ENCODE measurements around the gene UBE3B.

UBE3B gene

DNA sequence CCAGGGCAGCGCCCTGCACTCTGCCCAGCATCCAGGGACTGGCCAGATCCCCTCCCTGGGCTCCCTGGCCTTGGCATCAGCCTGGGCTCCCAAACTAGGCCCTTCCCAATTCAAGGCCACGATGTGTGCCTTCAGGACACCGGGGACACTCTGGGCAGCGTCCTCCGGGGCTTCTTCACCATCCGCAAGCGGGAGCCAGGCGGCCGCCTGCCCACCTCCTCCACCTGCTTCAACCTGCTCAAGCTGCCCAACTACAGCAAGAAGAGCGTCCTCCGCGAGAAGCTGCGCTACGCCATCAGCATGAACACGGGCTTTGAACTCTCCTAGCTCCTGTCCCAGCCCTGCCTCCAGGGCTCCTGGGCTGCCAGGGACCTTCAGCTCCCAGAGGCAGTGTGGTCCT, 57.0 kb downstream of the UBE3B start (continued):
- TF ChIP-seq ZNF565 (CRISPR knock-in tag; conservative IDR thresholded peaks at IDR 0.05; ENCODE audit: low read depth) (no peak), ESRRG (CRISPR knock-in tag; IDR thresholded peaks at IDR 0.05) (no peak)

DNA sequence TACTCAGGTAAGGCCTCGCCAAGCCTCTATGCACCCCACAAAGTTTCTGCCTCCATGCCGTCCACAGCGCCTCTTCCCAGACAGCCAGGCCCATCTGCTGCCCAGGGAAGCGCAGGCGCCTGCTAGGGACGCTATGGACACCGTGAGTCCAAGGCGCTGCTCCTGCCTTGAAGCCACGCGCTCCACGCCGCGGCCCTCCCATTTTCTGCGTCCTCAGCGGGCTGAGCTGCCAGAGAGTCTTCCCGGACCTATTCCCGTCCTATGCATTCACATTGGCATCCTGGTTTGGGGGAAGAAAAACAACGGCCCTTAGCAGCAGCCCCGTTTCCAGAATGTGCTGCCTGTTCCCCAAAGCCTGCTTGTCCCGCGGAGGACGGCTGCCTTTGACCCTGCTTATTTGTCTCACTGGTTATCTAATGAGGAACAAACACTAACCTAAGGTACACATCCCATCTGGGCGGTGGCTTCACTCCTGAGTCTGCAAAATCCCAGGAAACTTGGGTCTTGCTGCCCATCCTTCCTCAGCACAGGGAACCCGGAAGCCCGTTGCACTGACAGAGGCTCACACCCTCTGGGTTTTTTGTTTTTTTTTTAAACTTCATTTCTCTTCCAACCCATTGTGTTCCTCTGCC, 57.9 kb downstream of the UBE3B start:
- no peak for ATAC-seq
- TF ChIP-seq ZFP30 (CRISPR knock-in tag; IDR thresholded peaks at IDR 0.05) (no peak), ARNTL (CRISPR knock-in tag; IDR thresholded peaks at IDR 0.05; ENCODE audit: borderline replicate concordance, low read depth) (no peak), TOX (CRISPR knock-in tag; IDR thresholded peaks at IDR 0.05; ENCODE audit: borderline replicate concordance) (no peak), PPARA (CRISPR knock-in tag; IDR thresholded peaks at IDR 0.05; ENCODE audit: borderline replicate concordance) (no peak), ZFP3 (CRISPR knock-in tag; IDR thresholded peaks at IDR 0.05) (no peak), ZNF8 (CRISPR knock-in tag; IDR thresholded peaks at IDR 0.05) (no peak), ISL1 (CRISPR knock-in tag; IDR thresholded peaks at IDR 0.05) (no peak), RARB (CRISPR knock-in tag; IDR thresholded peaks at IDR 0.05) (no peak), GLIS3 (CRISPR knock-in tag; IDR thresholded peaks at IDR 0.05) (no peak), ZNF565 (CRISPR knock-in tag; conservative IDR thresholded peaks at IDR 0.05; ENCODE audit: low read depth) (no peak), BACH2 (CRISPR knock-in tag; IDR thresholded peaks at IDR 0.05; ENCODE audit: borderline replicate concordance) (no peak), SNAI2 (CRISPR knock-in tag; IDR thresholded peaks at IDR 0.05) (no peak), ZNF70 (CRISPR knock-in tag; IDR thresholded peaks at IDR 0.05) (no peak), ZC3H10 (CRISPR knock-in tag; IDR thresholded peaks at IDR 0.05) (no peak)
- TF ChIP-seq, protein P1, sequence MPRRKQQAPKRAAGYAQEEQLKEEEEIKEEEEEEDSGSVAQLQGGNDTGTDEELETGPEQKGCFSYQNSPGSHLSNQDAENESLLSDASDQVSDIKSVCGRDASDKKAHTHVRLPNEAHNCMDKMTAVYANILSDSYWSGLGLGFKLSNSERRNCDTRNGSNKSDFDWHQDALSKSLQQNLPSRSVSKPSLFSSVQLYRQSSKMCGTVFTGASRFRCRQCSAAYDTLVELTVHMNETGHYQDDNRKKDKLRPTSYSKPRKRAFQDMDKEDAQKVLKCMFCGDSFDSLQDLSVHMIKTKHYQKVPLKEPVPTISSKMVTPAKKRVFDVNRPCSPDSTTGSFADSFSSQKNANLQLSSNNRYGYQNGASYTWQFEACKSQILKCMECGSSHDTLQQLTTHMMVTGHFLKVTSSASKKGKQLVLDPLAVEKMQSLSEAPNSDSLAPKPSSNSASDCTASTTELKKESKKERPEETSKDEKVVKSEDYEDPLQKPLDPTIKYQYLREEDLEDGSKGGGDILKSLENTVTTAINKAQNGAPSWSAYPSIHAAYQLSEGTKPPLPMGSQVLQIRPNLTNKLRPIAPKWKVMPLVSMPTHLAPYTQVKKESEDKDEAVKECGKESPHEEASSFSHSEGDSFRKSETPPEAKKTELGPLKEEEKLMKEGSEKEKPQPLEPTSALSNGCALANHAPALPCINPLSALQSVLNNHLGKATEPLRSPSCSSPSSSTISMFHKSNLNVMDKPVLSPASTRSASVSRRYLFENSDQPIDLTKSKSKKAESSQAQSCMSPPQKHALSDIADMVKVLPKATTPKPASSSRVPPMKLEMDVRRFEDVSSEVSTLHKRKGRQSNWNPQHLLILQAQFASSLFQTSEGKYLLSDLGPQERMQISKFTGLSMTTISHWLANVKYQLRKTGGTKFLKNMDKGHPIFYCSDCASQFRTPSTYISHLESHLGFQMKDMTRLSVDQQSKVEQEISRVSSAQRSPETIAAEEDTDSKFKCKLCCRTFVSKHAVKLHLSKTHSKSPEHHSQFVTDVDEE (CRISPR knock-in tag; IDR thresholded peaks at IDR 0.05) = no peak
- TF ChIP-seq, protein P2, sequence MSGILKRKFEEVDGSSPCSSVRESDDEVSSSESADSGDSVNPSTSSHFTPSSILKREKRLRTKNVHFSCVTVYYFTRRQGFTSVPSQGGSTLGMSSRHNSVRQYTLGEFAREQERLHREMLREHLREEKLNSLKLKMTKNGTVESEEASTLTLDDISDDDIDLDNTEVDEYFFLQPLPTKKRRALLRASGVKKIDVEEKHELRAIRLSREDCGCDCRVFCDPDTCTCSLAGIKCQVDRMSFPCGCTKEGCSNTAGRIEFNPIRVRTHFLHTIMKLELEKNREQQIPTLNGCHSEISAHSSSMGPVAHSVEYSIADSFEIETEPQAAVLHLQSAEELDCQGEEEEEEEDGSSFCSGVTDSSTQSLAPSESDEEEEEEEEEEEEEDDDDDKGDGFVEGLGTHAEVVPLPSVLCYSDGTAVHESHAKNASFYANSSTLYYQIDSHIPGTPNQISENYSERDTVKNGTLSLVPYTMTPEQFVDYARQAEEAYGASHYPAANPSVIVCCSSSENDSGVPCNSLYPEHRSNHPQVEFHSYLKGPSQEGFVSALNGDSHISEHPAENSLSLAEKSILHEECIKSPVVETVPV (CRISPR knock-in tag; IDR thresholded peaks at IDR 0.05) = no peak
- TF ChIP-seq, protein P3, sequence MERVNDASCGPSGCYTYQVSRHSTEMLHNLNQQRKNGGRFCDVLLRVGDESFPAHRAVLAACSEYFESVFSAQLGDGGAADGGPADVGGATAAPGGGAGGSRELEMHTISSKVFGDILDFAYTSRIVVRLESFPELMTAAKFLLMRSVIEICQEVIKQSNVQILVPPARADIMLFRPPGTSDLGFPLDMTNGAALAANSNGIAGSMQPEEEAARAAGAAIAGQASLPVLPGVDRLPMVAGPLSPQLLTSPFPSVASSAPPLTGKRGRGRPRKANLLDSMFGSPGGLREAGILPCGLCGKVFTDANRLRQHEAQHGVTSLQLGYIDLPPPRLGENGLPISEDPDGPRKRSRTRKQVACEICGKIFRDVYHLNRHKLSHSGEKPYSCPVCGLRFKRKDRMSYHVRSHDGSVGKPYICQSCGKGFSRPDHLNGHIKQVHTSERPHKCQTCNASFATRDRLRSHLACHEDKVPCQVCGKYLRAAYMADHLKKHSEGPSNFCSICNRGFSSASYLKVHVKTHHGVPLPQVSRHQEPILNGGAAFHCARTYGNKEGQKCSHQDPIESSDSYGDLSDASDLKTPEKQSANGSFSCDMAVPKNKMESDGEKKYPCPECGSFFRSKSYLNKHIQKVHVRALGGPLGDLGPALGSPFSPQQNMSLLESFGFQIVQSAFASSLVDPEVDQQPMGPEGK (CRISPR knock-in tag; IDR thresholded peaks at IDR 0.05; ENCODE audit: borderline replicate concordance) = no peak
- TF ChIP-seq, protein P4, sequence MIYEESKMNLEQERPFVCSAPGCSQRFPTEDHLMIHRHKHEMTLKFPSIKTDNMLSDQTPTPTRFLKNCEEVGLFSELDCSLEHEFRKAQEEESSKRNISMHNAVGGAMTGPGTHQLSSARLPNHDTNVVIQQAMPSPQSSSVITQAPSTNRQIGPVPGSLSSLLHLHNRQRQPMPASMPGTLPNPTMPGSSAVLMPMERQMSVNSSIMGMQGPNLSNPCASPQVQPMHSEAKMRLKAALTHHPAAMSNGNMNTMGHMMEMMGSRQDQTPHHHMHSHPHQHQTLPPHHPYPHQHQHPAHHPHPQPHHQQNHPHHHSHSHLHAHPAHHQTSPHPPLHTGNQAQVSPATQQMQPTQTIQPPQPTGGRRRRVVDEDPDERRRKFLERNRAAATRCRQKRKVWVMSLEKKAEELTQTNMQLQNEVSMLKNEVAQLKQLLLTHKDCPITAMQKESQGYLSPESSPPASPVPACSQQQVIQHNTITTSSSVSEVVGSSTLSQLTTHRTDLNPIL (CRISPR knock-in tag; IDR thresholded peaks at IDR 0.05; ENCODE audit: low read depth) = no peak

DNA sequence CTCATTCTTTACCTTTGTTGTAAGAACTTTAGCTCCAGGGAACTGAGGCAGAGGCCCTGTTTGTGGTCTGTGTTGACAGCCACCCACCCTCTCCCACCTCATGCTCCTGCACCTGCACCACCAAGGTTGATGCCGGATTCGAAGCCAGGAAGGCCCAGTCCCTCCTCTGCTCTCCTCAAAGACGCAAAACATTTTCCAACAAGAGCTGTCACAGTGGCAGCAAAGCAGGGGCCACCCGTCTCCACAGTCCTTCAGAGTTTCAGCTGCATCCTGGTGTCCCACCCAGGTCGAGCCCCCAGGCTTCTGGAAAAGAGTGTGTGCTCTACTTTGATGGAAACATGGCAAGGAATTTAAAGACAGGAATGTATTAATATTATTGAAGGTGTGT, 58.4 kb downstream of the UBE3B start:
- TF ChIP-seq ZC3H10 (CRISPR knock-in tag; IDR thresholded peaks at IDR 0.05) (no peak), ZNF565 (CRISPR knock-in tag; conservative IDR thresholded peaks at IDR 0.05; ENCODE audit: low read depth) (no peak), ARNTL (CRISPR knock-in tag; IDR thresholded peaks at IDR 0.05; ENCODE audit: borderline replicate concordance, low read depth) (no peak), RARB (CRISPR knock-in tag; IDR thresholded peaks at IDR 0.05) (no peak), OSR1 (CRISPR knock-in tag; IDR thresholded peaks at IDR 0.05) (no peak), ESRRG (CRISPR knock-in tag; IDR thresholded peaks at IDR 0.05) (no peak)
- TF ChIP-seq, protein P1 (CRISPR knock-in tag; IDR thresholded peaks at IDR 0.05) = no peak
- TF ChIP-seq, protein P5, sequence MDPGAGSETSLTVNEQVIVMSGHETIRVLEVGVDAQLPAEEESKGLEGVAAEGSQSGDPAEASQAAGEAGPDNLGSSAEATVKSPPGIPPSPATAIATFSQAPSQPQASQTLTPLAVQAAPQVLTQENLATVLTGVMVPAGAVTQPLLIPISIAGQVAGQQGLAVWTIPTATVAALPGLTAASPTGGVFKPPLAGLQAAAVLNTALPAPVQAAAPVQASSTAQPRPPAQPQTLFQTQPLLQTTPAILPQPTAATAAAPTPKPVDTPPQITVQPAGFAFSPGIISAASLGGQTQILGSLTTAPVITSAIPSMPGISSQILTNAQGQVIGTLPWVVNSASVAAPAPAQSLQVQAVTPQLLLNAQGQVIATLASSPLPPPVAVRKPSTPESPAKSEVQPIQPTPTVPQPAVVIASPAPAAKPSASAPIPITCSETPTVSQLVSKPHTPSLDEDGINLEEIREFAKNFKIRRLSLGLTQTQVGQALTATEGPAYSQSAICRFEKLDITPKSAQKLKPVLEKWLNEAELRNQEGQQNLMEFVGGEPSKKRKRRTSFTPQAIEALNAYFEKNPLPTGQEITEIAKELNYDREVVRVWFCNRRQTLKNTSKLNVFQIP (CRISPR knock-in tag; IDR thresholded peaks at IDR 0.05; ENCODE audit: borderline replicate concordance, low read depth) = no peak
- ATAC-seq = no peak

Measured in SK-N-SH treated with all-trans-retinoic acid at 6 μM for 48 hours (cell line).